ENCODE measurements around the gene PROB1.

Gene PROB1

DNA sequence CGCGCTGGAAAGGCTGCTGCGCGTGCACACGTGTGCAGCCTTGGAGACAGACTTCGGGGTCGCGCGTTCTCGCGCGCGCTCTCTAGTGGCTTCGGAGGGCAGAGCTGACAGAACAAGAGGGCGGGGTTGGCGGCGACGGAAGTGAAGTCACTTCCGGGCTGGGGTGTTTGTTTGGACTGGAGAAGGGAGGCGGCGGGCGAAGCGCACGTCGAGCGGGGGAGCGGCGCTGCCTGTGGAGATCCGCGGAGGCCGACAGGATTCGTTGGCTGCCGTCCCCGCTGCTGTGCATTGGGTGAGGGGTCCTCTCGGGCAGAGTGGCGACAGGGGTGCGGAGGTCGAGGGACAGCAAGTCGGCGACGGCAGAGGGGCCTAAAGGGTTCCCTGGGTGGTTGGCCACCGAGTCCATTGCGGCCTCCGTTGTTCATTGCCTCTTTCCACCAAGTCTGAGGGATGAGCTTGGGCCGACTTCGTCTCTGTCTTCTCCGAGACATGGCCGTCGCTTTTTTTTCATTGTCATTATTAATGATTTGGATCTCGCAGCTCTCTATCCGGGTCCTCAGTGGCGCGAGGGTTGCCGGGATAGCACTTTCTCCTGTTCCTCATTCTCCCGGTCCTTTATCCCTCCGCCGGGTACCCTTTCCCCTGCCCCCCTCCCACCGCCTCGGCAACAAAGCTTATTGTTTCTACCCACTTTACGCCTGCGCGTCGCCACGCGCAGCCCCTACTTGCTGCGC lies 53.0 kb downstream of the PROB1 start, which contains the start of gene PAIP2:
Gene PAIP2 (plus strand): TSS at position 166 of the 734 bp plus-strand sequence. CDS start 21,931 bp downstream, outside the sequence.
- peak; percentile 49 to 97 (median 93) for DNase-seq

DNA sequence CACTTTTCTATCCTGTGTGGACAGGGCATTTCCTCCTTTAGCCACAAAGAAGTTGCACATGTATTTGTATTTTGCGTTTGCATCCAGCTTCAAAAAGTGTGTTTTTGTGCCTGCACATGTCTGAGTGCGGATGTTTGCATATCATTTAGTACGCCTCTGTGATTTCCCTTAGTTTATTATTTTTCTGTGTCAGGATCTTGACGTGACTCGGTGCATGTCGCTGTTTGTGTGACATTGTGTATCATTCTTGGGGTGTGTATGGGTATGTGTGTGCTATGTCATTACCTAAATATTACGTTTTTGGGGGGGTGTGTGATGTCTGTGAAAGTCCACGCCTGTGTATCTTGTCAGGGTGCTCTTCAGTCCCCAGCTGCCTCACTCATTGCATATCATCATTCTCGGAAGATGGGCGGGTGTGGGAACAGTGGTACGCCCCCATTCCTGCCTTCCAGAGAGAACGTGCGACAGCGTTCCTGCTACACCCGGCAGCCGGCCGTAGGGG lies 53.7 kb downstream of the PROB1 start:
- DNase-seq, result no peak

Measured in hypothalamus (tissue), 51 donors.